LHCN-M2 (cell line): ENCODE results near the gene ITGB2. TPM values are rescaled to one million over a fixed set of nuclear protein-coding genes. Genes with fewer than 3 reads are reported as not detected.
A peak's percentile ranks its signal among the peaks of the same experiment; 100 is the strongest.

ENCODE experiments used
- DNase-seq: peaks from one replicate; pipeline ENCODE4 v3.0.0-alpha.2; 2012; ENCODE audit warnings: low read depth
- total RNA-seq: library from RNA; depleted of rRNA; stranded (reverse); fragments of >200 nt; gene quantifications from 2 replicates; pipeline ENCODE4 v1.2.3, GENCODE V29; 2014

ITGB2 gene
- total RNA-seq, 1 experiment from 2014 or later = 3.8 TPM

DNA sequence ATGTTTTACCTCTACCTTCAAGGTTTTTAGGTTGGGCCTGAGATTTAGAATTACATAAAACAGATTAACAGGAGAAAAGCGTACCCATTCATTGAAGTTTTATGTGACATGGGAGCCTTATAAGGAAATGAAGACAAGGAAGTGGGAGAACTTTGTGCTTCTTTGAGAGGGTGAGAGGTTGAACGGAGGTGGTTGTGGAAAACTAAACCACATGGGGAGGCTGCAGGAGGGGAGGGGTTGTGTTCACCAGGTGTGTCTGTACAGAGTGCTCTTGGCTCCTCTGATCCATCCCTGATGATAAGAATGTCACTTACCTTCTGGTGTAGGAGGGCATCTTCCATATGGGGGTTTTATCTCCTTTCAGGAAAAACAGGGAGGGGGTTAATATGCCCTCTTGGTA lies 21.9 kb upstream of the ITGB2 start:
- DNase-seq = no peak

DNA sequence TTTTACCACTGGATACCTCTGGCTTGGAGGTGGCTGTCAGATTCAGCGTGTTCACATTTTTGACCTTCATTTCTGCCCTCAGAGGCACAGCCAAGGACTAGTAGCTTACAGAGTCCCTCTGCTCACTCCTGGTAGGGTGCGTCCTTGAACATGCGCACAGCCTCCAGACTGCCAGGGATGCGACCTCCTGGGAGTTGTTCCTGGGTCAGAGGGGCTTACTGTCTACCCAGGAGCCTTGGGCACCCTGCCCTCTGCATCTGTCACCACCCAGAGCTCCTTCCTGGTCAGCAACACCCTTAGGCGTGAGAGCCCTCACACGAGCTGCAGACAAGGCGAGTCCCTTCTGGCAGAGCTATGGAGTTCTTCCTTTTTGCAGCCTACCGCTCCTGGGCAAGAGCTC lies 20.9 kb upstream of the ITGB2 start:
- DNase-seq = no peak

DNA sequence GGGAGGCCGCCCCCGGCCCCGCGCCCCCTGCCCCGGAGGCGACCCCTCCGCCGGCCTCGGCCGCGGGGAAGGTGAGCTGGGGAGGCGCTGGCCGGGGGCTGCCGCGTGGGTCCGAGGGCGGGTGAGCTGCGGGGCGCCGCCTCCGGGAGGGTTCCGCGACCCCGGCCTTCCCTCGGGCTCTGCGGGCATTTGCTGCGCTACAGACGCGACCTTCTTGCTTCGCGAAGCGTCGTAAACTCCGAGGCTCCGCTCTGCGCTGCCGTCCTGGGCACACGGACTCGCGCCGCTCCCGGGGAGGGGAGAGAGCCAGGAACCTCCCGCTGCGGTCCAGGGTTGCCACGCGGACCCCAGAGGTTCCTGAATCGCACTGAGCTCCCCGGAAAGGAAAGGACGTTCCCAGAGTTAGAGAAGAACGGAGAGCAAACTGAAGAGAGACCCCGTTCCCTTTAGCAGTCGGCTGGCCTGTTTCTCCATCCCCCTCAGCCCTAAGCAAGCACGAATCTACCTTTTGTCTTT lies 19.5 kb upstream of the ITGB2 start:
- no peak for DNase-seq

GRCh38 chr21:44939532-44940115 lies 18.9 kb upstream of the ITGB2 start, which contains the start of gene SLX9:
TSS of gene SLX9 (plus strand) at chr21:44940029. CDS start at chr21:44940058, 29 bp downstream.
- peak; percentile 70 for DNase-seq

- DNase-seq = no peak
Observed at GRCh38 chr21:44938772-44939531, 18.3 kb upstream of the ITGB2 start.

DNA sequence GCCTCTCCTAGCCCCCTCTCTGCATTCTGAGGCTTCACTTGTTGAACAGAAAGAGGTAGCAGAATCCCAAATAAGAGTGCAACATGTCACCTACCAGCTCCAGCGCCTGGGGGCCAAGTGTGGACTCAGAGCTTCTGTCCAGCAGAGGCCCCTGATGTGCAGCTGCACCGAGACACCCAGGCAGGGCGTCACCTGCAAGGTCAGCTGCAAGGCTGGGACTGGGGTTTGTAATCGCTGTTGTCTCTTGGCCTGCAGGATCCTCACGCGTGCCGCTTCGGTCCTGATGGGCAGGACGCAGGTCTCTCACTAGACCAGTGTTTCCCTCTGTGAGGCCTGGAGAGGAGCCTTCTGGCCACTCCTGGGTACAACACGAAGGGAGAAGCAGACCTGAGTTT lies 14.8 kb upstream of the ITGB2 start:
- no peak for DNase-seq

DNA sequence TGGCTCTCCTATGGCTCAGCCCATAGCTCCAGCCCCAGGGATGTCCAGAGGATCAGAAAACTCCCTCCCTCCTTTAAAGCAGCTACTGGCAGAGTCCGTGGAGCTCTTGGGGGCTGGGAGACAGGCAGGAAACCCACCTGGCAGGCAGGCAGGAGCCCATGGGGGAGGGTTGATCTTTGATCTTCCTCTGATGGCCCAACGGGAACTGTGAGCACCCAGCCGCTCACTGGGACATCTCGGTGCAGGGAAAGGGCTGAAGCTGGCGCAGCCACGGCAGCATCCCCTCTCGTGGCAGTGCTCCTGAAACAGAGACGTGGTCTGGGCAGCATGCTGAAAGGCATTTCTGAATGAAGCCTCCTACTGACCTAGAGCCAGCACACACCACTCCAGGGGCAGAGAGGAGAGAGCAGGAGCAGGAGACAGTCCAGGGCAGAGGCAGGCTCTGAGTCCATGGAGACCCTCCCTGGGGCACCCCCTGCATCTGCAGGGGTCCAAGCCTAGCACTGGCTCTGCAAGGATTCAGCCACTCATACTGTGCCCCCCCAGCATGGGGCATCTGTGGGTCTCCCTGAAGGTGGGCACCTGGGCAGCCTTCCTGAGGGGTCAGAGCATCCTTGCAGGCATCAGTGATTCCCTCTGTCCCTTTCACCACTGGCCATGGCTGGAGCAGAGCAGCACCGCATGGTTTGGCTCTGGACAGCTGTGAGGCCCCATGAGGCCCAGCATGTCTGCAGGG lies 14.3 kb upstream of the ITGB2 start:
- no peak for DNase-seq

DNA sequence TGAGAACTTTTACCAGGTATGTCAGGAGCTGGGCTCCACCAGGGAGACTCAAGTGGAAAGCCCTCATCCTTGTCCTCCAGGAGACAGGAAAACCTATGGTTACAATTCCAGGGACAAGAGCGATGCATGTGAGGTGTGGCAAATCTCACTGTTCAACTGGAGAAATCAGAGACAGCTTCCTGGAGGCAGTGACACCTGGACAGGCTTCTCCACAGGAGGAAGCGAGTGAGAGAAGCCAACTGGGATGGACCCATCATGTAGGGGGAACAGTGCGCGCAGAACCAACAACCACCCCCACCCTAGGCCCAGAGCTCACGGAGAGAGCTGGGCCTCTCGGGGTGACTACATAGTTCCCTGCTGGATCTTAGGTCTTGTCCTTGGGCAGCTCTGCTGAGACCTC lies 13.6 kb upstream of the ITGB2 start:
- DNase-seq = no peak

GRCh38 chr21:44933918-44934260 lies 13.2 kb upstream of the ITGB2 start:
- no peak for DNase-seq

DNA sequence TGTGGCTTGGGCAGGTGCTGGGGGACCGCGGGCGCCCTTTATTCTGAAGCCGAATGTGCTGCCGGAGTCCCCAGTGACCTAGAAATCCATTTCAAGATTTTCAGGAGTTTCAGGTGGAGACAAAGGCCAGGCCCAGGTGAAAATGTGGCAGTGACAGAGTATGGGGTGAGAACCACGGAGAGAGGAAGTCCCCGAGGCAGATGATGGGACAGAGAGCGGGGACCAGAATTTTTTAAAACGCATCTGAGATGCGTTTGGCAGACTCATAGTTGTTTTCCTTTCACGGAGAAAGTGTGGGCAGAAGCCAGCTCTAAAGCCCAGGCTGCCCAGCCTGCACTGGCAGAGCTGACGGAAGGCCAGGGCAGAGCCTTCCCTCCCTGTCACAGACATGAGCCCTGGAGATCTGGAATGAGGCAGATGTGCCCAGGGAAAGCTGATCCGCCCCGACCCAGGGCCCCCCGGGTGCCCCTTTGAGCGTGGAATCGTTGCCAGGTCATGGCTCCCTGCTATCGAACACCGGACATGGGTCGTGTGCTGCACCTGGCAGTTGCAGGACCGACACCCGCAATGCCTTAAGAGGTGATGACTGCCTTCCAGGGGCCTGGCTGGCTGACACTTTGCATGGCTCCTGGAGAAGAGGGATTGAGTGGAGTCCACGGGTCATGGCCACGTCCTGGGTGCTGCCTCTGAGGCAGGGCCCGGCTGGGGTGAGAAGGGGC lies 12.7 kb upstream of the ITGB2 start:
- DNase-seq = no peak

GRCh38 chr21:44932408-44933181 lies 11.9 kb upstream of the ITGB2 start:
- DNase-seq = no peak

- DNase-seq = no peak
Observed at GRCh38 chr21:44931501-44932407, 11.1 kb upstream of the ITGB2 start.

DNA sequence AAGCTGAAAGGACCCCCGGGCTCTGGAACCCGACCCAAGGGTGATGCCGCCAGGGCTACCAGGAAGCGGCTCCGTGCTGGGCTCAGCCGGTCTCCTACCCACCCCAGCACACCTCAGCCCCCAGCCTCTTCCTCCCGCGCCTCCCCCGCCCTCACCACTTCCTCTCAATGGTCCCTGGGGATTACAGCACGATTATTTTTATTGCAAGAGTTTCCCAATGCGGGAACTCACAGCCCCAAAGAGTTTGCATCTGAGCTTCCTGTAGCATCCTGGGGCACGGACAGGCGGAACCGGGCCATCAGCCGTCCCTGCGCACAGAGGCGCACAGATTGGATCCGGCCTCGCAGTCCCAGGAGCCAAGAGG lies 10.4 kb upstream of the ITGB2 start:
- DNase-seq = peak; percentile 61

- peak; percentile 13 for DNase-seq
Observed at GRCh38 chr21:44930543-44930981, 9.9 kb upstream of the ITGB2 start.

DNA sequence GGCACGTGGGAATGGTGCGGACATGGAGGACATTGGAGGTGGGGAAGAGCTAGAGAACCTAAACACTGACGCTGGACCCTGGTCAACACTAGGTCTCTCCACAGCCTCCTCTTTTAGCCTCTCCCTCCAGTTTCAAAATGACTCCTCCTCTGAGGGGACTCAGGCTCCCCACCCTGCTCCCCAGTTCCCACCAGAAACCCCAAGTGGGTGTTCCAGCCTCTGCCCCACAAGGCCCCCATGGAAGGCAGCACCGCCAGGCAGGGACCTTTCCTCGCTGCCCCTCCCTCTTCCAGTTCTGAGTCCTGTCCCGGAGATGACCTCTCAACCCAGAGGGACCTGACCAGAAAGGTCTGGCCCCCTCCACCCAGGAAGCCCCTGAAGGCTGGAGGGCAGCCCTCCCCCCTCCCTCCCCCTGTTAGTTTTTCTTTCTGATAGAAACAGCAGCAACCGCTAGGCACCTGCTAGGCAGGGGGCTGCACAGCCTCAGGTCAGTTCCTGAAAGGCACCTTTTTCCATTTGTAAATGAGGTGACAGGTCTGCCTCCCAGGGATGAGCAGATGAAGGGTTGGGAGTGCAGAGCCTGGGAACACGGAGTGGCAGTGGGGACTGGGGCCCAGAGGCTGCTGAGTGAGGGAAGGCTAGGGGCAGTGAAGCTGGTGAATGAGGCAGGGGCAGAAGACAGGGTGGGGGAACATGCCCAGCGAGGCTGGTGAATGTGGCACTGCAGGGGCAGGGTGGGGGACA lies 9.3 kb upstream of the ITGB2 start:
- DNase-seq = no peak

DNA sequence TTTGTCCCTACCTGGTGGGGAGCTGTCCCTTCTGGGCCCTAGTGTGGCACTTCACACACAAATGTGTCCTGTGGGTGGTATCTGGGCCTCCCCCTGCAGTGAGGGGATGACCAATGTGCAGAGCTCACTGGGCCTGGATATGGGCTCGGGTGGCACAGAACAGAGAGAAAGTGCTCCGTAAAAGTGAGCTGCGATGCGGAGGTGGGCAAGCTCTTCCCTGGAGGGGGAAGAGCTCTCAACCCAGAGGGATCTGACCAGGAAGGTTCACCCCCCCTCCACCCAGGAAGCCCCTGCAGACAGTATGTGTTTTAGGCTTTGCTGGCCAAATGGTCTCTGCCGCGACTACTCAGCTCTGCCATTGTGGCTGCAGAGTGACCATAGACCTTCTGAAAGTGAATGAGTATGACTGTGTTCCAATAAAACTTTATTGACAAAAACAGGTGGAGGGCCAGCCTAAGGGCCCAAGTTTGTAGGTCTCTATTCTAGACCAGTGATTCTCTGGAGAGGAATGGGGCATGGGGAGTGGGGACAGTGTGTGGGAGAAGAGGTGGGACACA lies 8.6 kb upstream of the ITGB2 start:
- DNase-seq = peak; percentile 30

DNA sequence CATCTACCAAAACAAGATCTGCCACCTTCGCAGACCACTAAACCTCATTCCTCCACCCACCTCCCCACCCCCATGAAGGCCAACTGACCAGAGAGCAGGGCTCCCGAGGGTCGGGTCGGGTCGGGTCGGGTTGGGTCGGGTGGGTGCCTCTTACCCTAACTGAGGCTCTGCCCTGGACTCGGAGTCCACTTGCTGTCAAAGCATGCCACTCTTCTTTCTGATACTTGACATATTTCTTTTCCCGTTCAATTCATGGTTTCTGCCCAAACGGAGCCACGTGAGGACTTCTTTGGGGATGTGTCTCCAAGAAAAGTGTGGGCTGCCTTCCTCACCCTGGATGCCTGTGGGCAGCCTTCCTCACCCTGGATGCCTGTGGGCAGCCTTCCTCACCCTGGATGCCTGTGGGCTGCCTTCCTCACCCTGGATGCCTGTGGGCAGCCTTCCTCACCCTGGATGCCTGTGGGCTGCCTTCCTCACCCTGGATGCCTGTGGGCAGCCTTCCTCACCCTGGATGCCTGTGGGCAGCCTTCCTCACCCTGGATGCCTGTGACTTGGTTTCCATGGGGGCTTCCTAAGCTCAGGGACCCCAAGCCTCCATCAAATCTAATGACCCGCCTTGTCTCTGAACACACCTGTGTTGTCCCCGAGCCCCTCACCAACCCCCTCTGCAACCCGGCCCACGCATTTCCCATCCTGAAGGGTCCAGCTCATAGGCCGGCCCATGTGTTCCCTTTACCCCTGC lies 8.0 kb upstream of the ITGB2 start:
- DNase-seq = peak; percentile 77
